Panc1 (cell line): ENCODE data around the gene RSRC2.

Source experiments
- CTCF ChIP-seq: fragments of 450-650 bp; IDR thresholded peaks from 2 replicates; pipeline ENCODE4 v1.5.1; 2017; ENCODE audit warnings: mild to moderate bottlenecking
- POLR2AphosphoS5 ChIP-seq: IDR thresholded peaks from 2 replicates; pipeline ENCODE4 v1.6.1; 2012; ENCODE audit warnings: mild to moderate bottlenecking, low read depth, low read length, moderate library complexity
- SIN3A ChIP-seq: IDR thresholded peaks from 2 replicates; pipeline ENCODE4 v1.6.1; 2012; ENCODE audit warnings: low read depth, mild to moderate bottlenecking, low read length, moderate library complexity, borderline replicate concordance; ENCODE audit not compliant: insufficient read depth

GRCh38 chr12:122499991-122500684, 26.6 kb downstream of the RSRC2 start:
- TF ChIP-seq POLR2AphosphoS5 = no peak
- no peak for TF ChIP-seq CTCF
- TF ChIP-seq SIN3A = no peak
